ENCODE measurements around the gene HMCN2.
"Not testable (repeated sequence)": the region's sequence is repeated elsewhere in the genome, so short reads cannot be mapped to it uniquely, and the experiment has no call there.

Gene HMCN2

GRCh38 chr9:130333712-130334062 is 68.1 kb downstream of the HMCN2 start:
- no peak for DNase-seq

- DNase-seq = no peak
Observed at GRCh38 chr9:130334915-130335314, 69.4 kb downstream of the HMCN2 start.

GRCh38 chr9:130336027-130336610 is 70.6 kb downstream of the HMCN2 start:
- no peak for DNase-seq

- DNase-seq = no peak
Observed at GRCh38 chr9:130336885-130337284, 71.3 kb downstream of the HMCN2 start.

- no peak for DNase-seq
Observed at GRCh38 chr9:130337318-130337717, 71.8 kb downstream of the HMCN2 start.

- DNase-seq = no peak
Observed at GRCh38 chr9:130337784-130338380, 72.3 kb downstream of the HMCN2 start.

GRCh38 chr9:130338891-130339290 is 73.3 kb downstream of the HMCN2 start:
- DNase-seq = not testable (repeated sequence)

GRCh38 chr9:130339306-130339705 is 73.7 kb downstream of the HMCN2 start:
- no peak for DNase-seq

GRCh38 chr9:130340011-130340410 is 74.5 kb downstream of the HMCN2 start:
- no peak for DNase-seq

- not testable (repeated sequence) for DNase-seq
Observed at GRCh38 chr9:130340557-130340956, 75.0 kb downstream of the HMCN2 start.

GRCh38 chr9:130341128-130341527 is 75.6 kb downstream of the HMCN2 start:
- no peak for DNase-seq

GRCh38 chr9:130341839-130342713 is 76.5 kb downstream of the HMCN2 start:
- DNase-seq = no peak

GRCh38 chr9:130342714-130343085 is 77.1 kb downstream of the HMCN2 start:
- DNase-seq = no peak

- peak; percentile 20 for DNase-seq
Observed at GRCh38 chr9:130343445-130343918, 77.9 kb downstream of the HMCN2 start.

GRCh38 chr9:130344366-130344765 is 78.8 kb downstream of the HMCN2 start:
- DNase-seq = no peak

- DNase-seq = no peak
Observed at GRCh38 chr9:130345009-130345896, 79.7 kb downstream of the HMCN2 start.

GRCh38 chr9:130345897-130346385 is 80.4 kb downstream of the HMCN2 start:
- no peak for DNase-seq

- no peak for DNase-seq
Observed at GRCh38 chr9:130346431-130346830, 80.9 kb downstream of the HMCN2 start.

GRCh38 chr9:130347036-130347435 is 81.5 kb downstream of the HMCN2 start:
- DNase-seq = no peak

- DNase-seq = no peak
Observed at GRCh38 chr9:130347931-130348330, 82.4 kb downstream of the HMCN2 start.

- no peak for DNase-seq
Observed at GRCh38 chr9:130348341-130348740, 82.8 kb downstream of the HMCN2 start.

- no peak for DNase-seq
Observed at GRCh38 chr9:130348881-130349280, 83.3 kb downstream of the HMCN2 start.

GRCh38 chr9:130349398-130349797 is 83.8 kb downstream of the HMCN2 start:
- DNase-seq = no peak

Measured in stimulated activated CD4-positive, alpha-beta T cell treated with anti-CD3 and anti-CD28 coated beads, Interleukin-12 subunit alpha, Interleukin-12 subunit beta, amount 100 ng/mL, for 4 hours (primary cell).